ENCODE results near the gene ELF2.

DNA sequence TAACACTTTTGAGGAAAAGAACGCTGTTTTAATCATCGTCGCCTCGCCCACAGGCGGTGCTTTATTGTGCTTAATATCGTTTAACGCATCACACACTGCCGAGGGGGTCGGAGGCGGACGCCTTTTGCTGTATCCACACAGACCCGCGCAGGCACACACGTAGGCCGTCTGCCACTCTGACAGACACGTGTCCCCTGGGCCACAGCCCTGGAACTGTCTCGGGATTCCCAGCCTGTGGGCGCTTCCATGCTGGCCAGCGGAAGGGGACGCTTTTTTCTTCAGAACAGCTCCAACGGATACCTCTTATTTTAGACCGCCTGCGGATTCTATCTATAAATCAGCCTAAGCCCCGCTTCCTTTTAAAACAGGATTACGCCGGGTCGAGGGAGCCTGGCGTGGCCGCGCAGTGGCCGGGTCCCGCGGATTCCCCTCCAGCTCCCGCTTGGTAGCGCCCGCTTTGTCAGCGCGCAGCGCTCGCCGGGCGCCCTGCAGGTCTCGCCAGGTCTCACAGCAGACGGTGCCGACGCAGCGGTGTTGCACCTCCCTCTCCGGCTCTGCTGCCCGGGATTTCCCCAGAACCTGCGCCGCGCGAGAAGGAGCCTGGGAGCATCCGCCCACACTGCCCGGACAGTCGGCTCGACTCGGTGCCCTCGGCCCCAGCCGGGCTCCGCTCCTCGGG, 161.6 kb downstream of the ELF2 start, which contains the start of gene NOCT:
- TF ChIP-seq EP300 (IDR thresholded peaks at IDR 0.05; ENCODE audit: borderline replicate concordance) (peak; percentile 59; the same call in 1 of the 2 replicates), YY1 (IDR thresholded peaks at IDR 0.05; ENCODE audit: low read depth) (peak; percentile 26; the same call in 1 of the 2 replicates), TAF1 (IDR thresholded peaks at IDR 0.05; ENCODE audit: low read depth) (peak; percentile 99), TEAD4 (IDR thresholded peaks at IDR 0.05) (0 out of 2 replicates have a peak, but pooled peaks have one; percentile 53), RAD21 (IDR thresholded peaks at IDR 0.05; ENCODE audit: low read depth) (no peak), CEBPB (IDR thresholded peaks at IDR 0.05) (no peak), EGR1 (IDR thresholded peaks at IDR 0.05) (peak; percentile 81), ZBTB7A (IDR thresholded peaks at IDR 0.05; ENCODE audit: low read depth) (no peak)
- TF ChIP-seq, protein P1, sequence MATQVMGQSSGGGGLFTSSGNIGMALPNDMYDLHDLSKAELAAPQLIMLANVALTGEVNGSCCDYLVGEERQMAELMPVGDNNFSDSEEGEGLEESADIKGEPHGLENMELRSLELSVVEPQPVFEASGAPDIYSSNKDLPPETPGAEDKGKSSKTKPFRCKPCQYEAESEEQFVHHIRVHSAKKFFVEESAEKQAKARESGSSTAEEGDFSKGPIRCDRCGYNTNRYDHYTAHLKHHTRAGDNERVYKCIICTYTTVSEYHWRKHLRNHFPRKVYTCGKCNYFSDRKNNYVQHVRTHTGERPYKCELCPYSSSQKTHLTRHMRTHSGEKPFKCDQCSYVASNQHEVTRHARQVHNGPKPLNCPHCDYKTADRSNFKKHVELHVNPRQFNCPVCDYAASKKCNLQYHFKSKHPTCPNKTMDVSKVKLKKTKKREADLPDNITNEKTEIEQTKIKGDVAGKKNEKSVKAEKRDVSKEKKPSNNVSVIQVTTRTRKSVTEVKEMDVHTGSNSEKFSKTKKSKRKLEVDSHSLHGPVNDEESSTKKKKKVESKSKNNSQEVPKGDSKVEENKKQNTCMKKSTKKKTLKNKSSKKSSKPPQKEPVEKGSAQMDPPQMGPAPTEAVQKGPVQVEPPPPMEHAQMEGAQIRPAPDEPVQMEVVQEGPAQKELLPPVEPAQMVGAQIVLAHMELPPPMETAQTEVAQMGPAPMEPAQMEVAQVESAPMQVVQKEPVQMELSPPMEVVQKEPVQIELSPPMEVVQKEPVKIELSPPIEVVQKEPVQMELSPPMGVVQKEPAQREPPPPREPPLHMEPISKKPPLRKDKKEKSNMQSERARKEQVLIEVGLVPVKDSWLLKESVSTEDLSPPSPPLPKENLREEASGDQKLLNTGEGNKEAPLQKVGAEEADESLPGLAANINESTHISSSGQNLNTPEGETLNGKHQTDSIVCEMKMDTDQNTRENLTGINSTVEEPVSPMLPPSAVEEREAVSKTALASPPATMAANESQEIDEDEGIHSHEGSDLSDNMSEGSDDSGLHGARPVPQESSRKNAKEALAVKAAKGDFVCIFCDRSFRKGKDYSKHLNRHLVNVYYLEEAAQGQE (IDR thresholded peaks at IDR 0.05; ENCODE audit: low read depth), result no peak
- TF ChIP-seq, protein P2, sequence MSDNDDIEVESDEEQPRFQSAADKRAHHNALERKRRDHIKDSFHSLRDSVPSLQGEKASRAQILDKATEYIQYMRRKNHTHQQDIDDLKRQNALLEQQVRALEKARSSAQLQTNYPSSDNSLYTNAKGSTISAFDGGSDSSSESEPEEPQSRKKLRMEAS (IDR thresholded peaks at IDR 0.05), result peak; percentile 96
- TF ChIP-seq, protein P3, sequence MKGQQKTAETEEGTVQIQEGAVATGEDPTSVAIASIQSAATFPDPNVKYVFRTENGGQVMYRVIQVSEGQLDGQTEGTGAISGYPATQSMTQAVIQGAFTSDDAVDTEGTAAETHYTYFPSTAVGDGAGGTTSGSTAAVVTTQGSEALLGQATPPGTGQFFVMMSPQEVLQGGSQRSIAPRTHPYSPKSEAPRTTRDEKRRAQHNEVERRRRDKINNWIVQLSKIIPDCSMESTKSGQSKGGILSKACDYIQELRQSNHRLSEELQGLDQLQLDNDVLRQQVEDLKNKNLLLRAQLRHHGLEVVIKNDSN (IDR thresholded peaks at IDR 0.05), result peak; percentile 85

All from Ishikawa (cell line).